HFFc6 (cell line): ENCODE data around the gene TLK1. TPM values are rescaled to one million over a fixed set of nuclear protein-coding genes. Genes with fewer than 3 reads are reported as not detected.

ENCODE experiments used
- DNase-seq: peaks from one replicate; pipeline ENCODE4 v3.0.0-alpha.2; 2018
- H3K27ac Mint-ChIP-seq: 2 replicates; pipeline ENCODE4 v1.8.0; 2020; ENCODE audit warnings: mild to moderate bottlenecking, mixed read lengths
- H3K27me3 Mint-ChIP-seq: 2 replicates; pipeline ENCODE4 v1.8.0; 2021; ENCODE audit warnings: mild to moderate bottlenecking, moderate library complexity, mixed read lengths; ENCODE audit not compliant: insufficient read depth
- H3K36me3 Mint-ChIP-seq: 2 replicates; pipeline ENCODE4 v1.8.0; 2021; ENCODE audit warnings: low read depth, mixed read lengths
- H3K4me1 Mint-ChIP-seq: 2 replicates; pipeline ENCODE4 v1.8.0; 2020; ENCODE audit warnings: low read depth, mixed read lengths
- H3K4me3 Mint-ChIP-seq: 2 replicates; pipeline ENCODE4 v1.8.0; 2020; ENCODE audit warnings: mild to moderate bottlenecking, moderate library complexity, mixed read lengths
- H3K9me3 Mint-ChIP-seq: 2 replicates; pipeline ENCODE4 v1.8.0; 2020; ENCODE audit warnings: mild to moderate bottlenecking, mixed read lengths
- CTCF ChIP-seq: fragments of 200-600 bp; sonication (generic); IDR thresholded peaks from 2 replicates; pipeline ENCODE4 v1.5.0; 2021; ENCODE audit warnings: antibody characterized with exemption, mild to moderate bottlenecking
- total RNA-seq, 6 experiments: library from RNA; stranded (reverse); fragmentation: NEBNext Ultra II Directional; extraction: Animal tissue kit (Norgen Biotek cat#: 25700); gene quantifications; 2 replicates in 1 of 6; 3 replicates in 5 of 6; pipeline ENCODE4 v1.2.3, GENCODE V29; 2021

TLK1 gene
- total RNA-seq, 6 experiments from 2014 or later, result 46.9 to 61.1 (median 53.1) TPM

GRCh38 chr2:171147081-171147480 lies 13.6 kb downstream of the TLK1 start:
- H3K27ac Mint-ChIP-seq, result no peak overlapping the region

GRCh38 chr2:171146633-171147032 lies 14.1 kb downstream of the TLK1 start:
- no peak for DNase-seq
- H3K4me3 Mint-ChIP-seq, result no peak overlapping the region
- H3K27ac Mint-ChIP-seq, result no peak overlapping the region
- H3K4me1 Mint-ChIP-seq, result peaks cover 52% of the 10 kb centered on the region
- no peaks in the 10 kb centered on the region for H3K9me3 Mint-ChIP-seq
- H3K36me3 Mint-ChIP-seq, result no peaks in the 10 kb centered on the region; the same call in 1 of the 2 replicates
- TF ChIP-seq CTCF, result no peak
- peaks cover 2% of the 10 kb centered on the region; the same call in 1 of the 2 replicates for H3K27me3 Mint-ChIP-seq

More at GRCh38 chr2:171147081-171147480, 13.6 kb downstream of the TLK1 start:
- Mint-ChIP-seq H3K4me3 (no peak overlapping the region), H3K36me3 (no peaks in the 10 kb centered on the region; the same call in 1 of the 2 replicates), H3K27me3 (peaks cover 2% of the 10 kb centered on the region; the same call in 1 of the 2 replicates), H3K4me1 (peaks cover 48% of the 10 kb centered on the region), H3K9me3 (no peaks in the 10 kb centered on the region)
- no peak for TF ChIP-seq CTCF
- DNase-seq, result no peak

- Mint-ChIP-seq H3K27ac (no peak overlapping the region), H3K4me1 (peaks cover 58% of the 10 kb centered on the region), H3K27me3 (peaks cover 2% of the 10 kb centered on the region; the same call in 1 of the 2 replicates), H3K36me3 (no peaks in the 10 kb centered on the region; the same call in 1 of the 2 replicates), H3K9me3 (no peaks in the 10 kb centered on the region), H3K4me3 (no peak overlapping the region)
- TF ChIP-seq CTCF, result no peak
- DNase-seq, result no peak
These were observed 14.6 kb downstream of the TLK1 start for GRCh38 chr2:171146071-171146470.

- no peaks in the 10 kb centered on the region; the same call in 1 of the 2 replicates for H3K36me3 Mint-ChIP-seq
- peaks cover 2% of the 10 kb centered on the region; the same call in 1 of the 2 replicates for H3K27me3 Mint-ChIP-seq
- H3K27ac Mint-ChIP-seq, result no peak overlapping the region
- H3K9me3 Mint-ChIP-seq, result no peaks in the 10 kb centered on the region
- no peak overlapping the region for H3K4me3 Mint-ChIP-seq
- DNase-seq, result no peak
- no peak for TF ChIP-seq CTCF
- H3K4me1 Mint-ChIP-seq, result peaks cover 73% of the 10 kb centered on the region
These were observed 17.0 kb downstream of the TLK1 start for GRCh38 chr2:171143670-171144062.

GRCh38 chr2:171142398-171142797 lies 18.3 kb downstream of the TLK1 start:
- DNase-seq, result no peak
- Mint-ChIP-seq H3K36me3 (no peaks in the 10 kb centered on the region; the same call in 1 of the 2 replicates), H3K27me3 (peaks cover 2% of the 10 kb centered on the region; the same call in 1 of the 2 replicates), H3K9me3 (no peaks in the 10 kb centered on the region), H3K27ac (no peak overlapping the region), H3K4me1 (peaks cover 63% of the 10 kb centered on the region), H3K4me3 (no peak overlapping the region)
- no peak for TF ChIP-seq CTCF
